Adrenal gland (tissue), 12 donors: Measurements from ENCODE around the gene HDDC3. TPM values are rescaled to one million over a fixed set of nuclear protein-coding genes. Genes with fewer than 3 reads are reported as not detected.
"Not testable (repeated sequence)": the region's sequence is repeated elsewhere in the genome, so short reads cannot be mapped to it uniquely, and the experiment has no call there.

Source experiments
- DNase-seq, 7 donors: peaks; one replicate each; pipeline ENCODE4 v3.0.0-alpha.2; 2019 to 2020
- H3K27ac ChIP-seq, 5 donors: fragments of 200-600 bp; sonication (generic) in 4 of 5; 1 replicate in 3 of 5; 2 replicates in 2 of 5; pipeline versions ENCODE4 v1.5.1 to v1.8.0; 2016 to 2020; ENCODE audit warnings: mild to moderate bottlenecking in 1 of 5
- H3K27me3 ChIP-seq: fragments of 200-600 bp; 2 replicates; pipeline ENCODE4 v1.8.0; 2021
- H3K36me3 ChIP-seq, 2 donors: fragments of 200-600 bp; replicated peaks in 1 of 2; 1 replicate in 1 of 2; 2 replicates in 1 of 2; pipeline versions ENCODE4 v1.5.1 to v1.8.0; 2018 to 2022
- H3K4me1 ChIP-seq, 2 donors: fragments of 200-600 bp; replicated peaks in 1 of 2; 1 replicate in 1 of 2; 2 replicates in 1 of 2; pipeline versions ENCODE4 v1.5.1 to v1.8.0; 2018 to 2021
- H3K4me3 ChIP-seq, 4 donors: fragments of 200-600 bp; sonication (generic) in 3 of 4; one replicate each; pipeline ENCODE4 v1.5.1; 2016 to 2018
- H3K9me3 ChIP-seq, 3 donors: fragments of 200-600 bp; sonication (generic) in 1 of 3; replicated peaks in 1 of 3; 1 replicate in 2 of 3; 2 replicates in 1 of 3; pipeline versions ENCODE4 v1.5.1 to v1.8.0; 2016 to 2021
- POLR2A ChIP-seq, 2 donors: fragments of 450-650 bp; IDR thresholded peaks; one replicate each; pipeline ENCODE4 v1.6.1; 2017; ENCODE audit warnings: antibody characterized with exemption in 2 of 2, mild to moderate bottlenecking in 2 of 2, moderate library complexity in 1 of 2
- WGBS, 4 donors: extraction: QIAGEN DNeasy Blood & Tissue Kit in 2 of 4; methylation state at CpG; one replicate each; pipeline versions ENCODE4 v1.1.5 to v1.1.7; 2013 to 2017; 5-methylcytosine and 5-hydroxymethylcytosine counted together
- intact Hi-C, 2 donors: fragments of 100-400 bp; cut with DNase I; formaldehyde crosslinking; loops; one replicate each; pipeline versions ENCODE4 v1.14.1 to v1.15.0; 2022 to 2023
- polyA plus RNA-seq, 3 donors: library from polyadenylated mRNA; stranded (reverse); fragments of 200-250 nt in 2 of 3; fragments of 350-450 nt in 1 of 3; fragmentation: Illumina TruSeq in 1 of 3; extraction: RNeasy Lipid Tissue Mini Kit (QIAGEN cat#74804) in 1 of 3; gene quantifications; one replicate each; pipeline ENCODE4 v1.2.3, GENCODE V29; 2013 to 2014
- total RNA-seq, 9 donors: library from RNA; depleted of rRNA in 4 of 9; stranded (reverse); fragments of >200 nt in 4 of 9; fragments of 120-200 nt in 1 of 9; fragmentation: NEBNext Ultra II Directional in 1 of 9; extraction: Animal tissue kit (Norgen Biotek cat#: 25700) in 1 of 9; gene quantifications; one replicate each; pipeline versions ENCODE4 v1.1.0 to v1.2.4, GENCODE V29; 2013 to 2023
- TF ChIP-seq, protein P1 (sequence below), 6 experiments: fragments of 450-650 bp in 4 of 6; fragments of 200-600 bp in 2 of 6; sonication (generic) in 1 of 6; IDR thresholded peaks; 1 replicate in 5 of 6; 2 replicates in 1 of 6; pipeline versions ENCODE4 v1.5.1 to v1.8.0; 2016 to 2021; ENCODE audit warnings: antibody characterized with exemption in 6 of 6, mild to moderate bottlenecking in 2 of 6, moderate library complexity in 1 of 6
- donor health status: healthy with polysubstance abuse.
- donor health status: Bipolar disorder and iron deficiency.
- donor health status: DM: yes; HTN: yes; CAD: no.
- donor health status: DM: no; HTN: no; CAD: no.
- donor health status: DM: no; HTN: no; CAD: no.
- donor health status: DM: yes; HTN: yes; CAD: no.

The HDDC3 gene
- total and polyA plus RNA-seq, 12 donors = 14.6 to 40.2 (median 27.7) TPM

DNA sequence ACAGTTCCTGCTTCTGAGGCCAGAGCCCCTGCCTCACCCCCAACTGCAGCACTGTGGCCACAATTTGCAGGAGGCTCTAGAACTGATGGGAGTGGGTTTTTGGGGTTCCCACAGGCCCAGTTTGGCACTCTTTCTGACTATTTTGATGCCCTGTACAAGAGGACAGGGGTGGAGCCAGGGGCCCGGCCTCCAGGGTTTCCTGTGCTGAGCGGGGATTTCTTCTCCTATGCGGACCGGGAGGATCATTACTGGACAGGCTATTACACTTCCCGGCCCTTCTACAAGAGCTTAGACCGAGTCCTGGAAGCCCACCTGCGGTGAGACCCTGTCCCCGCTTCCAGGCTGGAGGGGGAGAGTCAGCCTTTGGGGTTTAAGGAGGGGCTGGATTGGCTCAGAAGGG lies 22.4 kb downstream of the HDDC3 start:
- no peak for TF ChIP-seq POLR2A (IDR thresholded peaks at IDR 0.05)
- TF ChIP-seq, protein P1, sequence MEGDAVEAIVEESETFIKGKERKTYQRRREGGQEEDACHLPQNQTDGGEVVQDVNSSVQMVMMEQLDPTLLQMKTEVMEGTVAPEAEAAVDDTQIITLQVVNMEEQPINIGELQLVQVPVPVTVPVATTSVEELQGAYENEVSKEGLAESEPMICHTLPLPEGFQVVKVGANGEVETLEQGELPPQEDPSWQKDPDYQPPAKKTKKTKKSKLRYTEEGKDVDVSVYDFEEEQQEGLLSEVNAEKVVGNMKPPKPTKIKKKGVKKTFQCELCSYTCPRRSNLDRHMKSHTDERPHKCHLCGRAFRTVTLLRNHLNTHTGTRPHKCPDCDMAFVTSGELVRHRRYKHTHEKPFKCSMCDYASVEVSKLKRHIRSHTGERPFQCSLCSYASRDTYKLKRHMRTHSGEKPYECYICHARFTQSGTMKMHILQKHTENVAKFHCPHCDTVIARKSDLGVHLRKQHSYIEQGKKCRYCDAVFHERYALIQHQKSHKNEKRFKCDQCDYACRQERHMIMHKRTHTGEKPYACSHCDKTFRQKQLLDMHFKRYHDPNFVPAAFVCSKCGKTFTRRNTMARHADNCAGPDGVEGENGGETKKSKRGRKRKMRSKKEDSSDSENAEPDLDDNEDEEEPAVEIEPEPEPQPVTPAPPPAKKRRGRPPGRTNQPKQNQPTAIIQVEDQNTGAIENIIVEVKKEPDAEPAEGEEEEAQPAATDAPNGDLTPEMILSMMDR (IDR thresholded peaks at IDR 0.05) = no peak
- intact Hi-C loops = no loop called here

GRCh38 chr15:90909449-90909848 lies 22.9 kb downstream of the HDDC3 start:
- H3K27ac ChIP-seq, DNase-seq, H3K4me3 ChIP-seq, H3K27me3 ChIP-seq, H3K9me3 ChIP-seq, intact Hi-C loops, H3K4me1 ChIP-seq: not testable (repeated sequence)
- H3K36me3 ChIP-seq = peaks cover 0 to 96% of the 10 kb centered on the region in 2 donors
- WGBS, 4 donors = 82 to 90% (median 85%) methylated on average over 6 to 11 of the region's 11 CpGs

More for the DNA sequence above, 22.4 kb downstream of the HDDC3 start:
- H3K4me1 ChIP-seq = peaks cover 1 to 3% of the 10 kb centered on the region in 2 donors
- 86 to 98% (median 93%) methylated on average over 1 to 8 of the region's 8 CpGs for WGBS, 4 donors
- no peak for DNase-seq
- H3K27me3 ChIP-seq = no peaks in the 10 kb centered on the region
- no peaks in the 10 kb centered on the region for H3K9me3 ChIP-seq
- no peak overlapping the region for H3K4me3 ChIP-seq
- H3K27ac ChIP-seq = no peak overlapping the region
- H3K36me3 ChIP-seq = peaks cover 0 to 100% of the 10 kb centered on the region in 2 donors

DNA sequence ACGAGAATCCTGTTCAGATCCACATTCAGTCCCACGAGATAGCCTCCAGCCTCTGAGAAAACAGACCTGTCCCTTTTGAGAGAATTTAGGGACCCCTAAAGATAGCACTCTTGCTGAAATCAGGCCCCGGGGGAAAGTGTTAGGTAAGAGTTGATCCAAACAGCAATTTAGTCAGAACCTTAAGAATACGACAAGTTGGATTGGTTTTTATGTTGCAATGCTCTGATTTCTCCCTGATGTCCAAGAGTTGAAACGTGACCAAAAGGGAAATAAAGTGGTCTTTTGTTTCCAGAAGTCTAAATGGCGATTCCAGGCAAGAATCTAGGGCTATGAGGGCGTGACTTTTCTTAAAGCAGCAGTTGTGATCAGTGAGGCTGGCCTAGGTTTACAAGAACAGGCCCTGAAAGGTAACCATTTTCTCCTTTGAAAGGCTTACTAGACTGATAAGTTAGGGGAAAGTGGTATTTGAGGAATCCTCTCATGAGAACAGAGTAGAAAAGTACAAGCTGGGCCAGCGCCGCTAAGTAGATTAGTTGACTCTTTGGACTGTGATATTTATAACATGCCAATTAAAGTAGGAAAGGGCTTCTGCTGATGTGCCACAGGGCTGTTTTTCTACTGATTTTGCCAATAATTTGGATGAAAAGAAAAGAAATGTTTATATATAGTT lies 24.4 kb downstream of the HDDC3 start:
- no peak for TF ChIP-seq POLR2A (IDR thresholded peaks at IDR 0.05)
- TF ChIP-seq, protein P1 (IDR thresholded peaks at IDR 0.05) = no peak
- 85 to 91% (median 87%) methylated on average over 9 of the region's 9 CpGs for WGBS, 4 donors

DNA sequence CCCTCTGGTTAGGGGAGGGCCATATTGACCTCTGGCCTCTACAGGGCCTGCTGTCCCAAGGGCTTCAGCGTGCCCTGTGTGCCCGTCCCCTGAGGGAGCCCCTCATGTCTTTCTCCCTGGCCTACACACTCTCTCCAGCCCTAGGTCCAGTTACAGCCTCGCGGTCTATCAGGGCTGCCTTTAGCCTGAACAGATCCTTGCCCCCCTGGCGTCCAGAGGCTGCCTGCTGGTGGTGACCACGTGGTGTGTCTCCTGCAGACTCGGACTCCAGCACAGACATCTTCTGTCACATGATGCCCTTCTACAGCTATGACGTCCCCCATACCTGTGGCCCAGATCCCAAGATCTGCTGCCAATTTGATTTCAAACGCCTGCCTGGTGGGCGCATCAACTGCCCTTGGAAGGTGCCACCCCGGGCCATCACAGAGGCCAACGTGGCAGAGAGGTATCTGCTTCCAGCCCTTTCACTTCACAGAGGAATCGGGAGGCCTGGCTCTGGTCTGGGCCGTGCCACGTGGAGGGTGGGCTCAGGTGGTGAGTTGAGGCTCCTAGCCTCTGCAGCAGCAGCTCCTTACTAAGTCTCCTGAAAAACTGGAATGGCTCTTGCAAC lies 25.2 kb downstream of the HDDC3 start:
- intact Hi-C loops = no loop called here
- H3K4me1 ChIP-seq = peaks cover 9 to 11% of the 10 kb centered on the region in 2 donors
- TF ChIP-seq POLR2A (IDR thresholded peaks at IDR 0.05) = no peak
- TF ChIP-seq, protein P1 (IDR thresholded peaks at IDR 0.05) = no peak
- DNase-seq = no peak
- H3K27ac ChIP-seq = no peak overlapping the region
- peaks cover 0 to 73% of the 10 kb centered on the region in 2 donors for H3K36me3 ChIP-seq
- H3K9me3 ChIP-seq = no peaks in the 10 kb centered on the region
- 80 to 89% (median 85%) methylated on average over 11 to 15 of the region's 15 CpGs for WGBS, 4 donors
- no peaks in the 10 kb centered on the region for H3K27me3 ChIP-seq
- H3K4me3 ChIP-seq = no peak overlapping the region

More for the DNA sequence above, 24.4 kb downstream of the HDDC3 start:
- H3K4me3 ChIP-seq = no peak overlapping the region
- peaks cover 9 to 11% of the 10 kb centered on the region in 2 donors for H3K4me1 ChIP-seq
- H3K9me3 ChIP-seq = no peaks in the 10 kb centered on the region
- H3K27me3 ChIP-seq = no peaks in the 10 kb centered on the region
- H3K27ac ChIP-seq = no peak overlapping the region
- H3K36me3 ChIP-seq = peaks cover 0 to 82% of the 10 kb centered on the region in 2 donors
- intact Hi-C loops = no loop called here
- DNase-seq = no peak
